Measurements from ENCODE around the gene BCAS4.

BCAS4 gene

GRCh38 chr20:50892394-50892793 is 97.5 kb downstream of the BCAS4 start:
- TF ChIP-seq POLR2A (IDR thresholded peaks at IDR 0.05; ENCODE audit: low read length) (peak; percentile 16), GATA1 (IDR thresholded peaks at IDR 0.05; ENCODE audit: low read depth, low read length) (no peak)
- no peak for DNase-seq

- TF ChIP-seq POLR2A (IDR thresholded peaks at IDR 0.05; ENCODE audit: low read length) = no peak
- TF ChIP-seq GATA1 (IDR thresholded peaks at IDR 0.05; ENCODE audit: low read depth, low read length) = no peak
- DNase-seq = no peak
These were observed 98.8 kb downstream of the BCAS4 start for GRCh38 chr20:50893620-50894019.

DNA sequence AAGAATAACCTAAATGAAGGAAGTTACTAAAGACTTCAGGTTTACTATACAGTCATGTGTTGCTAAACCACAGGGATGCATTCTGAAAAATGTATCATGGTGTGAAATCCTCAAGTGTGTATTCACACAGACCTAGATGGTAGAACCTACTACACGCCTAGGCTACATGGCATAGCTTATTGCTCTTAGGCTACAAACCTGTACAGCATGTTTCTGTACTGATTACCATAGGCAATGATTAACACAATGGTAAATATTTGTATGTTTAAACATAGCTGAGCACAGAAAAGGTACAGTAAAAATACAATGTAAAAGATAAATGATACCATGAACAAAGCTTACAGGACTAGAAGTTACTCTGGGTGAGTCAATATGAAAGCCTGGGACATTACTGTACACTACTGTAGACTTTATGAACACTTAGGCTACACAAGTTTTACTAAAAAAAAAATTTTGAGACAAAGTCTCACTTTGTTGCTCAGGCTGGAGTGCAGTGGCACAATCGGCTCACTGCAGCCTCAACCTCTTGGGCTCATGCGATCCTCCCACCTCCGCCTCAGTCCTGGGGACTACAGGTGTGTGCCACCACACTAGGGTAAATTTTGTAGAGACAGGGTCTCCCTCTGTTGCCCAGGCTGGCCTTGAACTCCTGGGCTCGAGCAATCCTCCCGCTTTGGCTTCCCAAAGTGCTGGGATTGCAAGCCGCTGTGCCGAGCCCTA is 100.4 kb downstream of the BCAS4 start:
- TF ChIP-seq POLR2A (IDR thresholded peaks at IDR 0.05; ENCODE audit: low read length) (no peak), GATA1 (IDR thresholded peaks at IDR 0.05; ENCODE audit: low read depth, low read length) (no peak)
- no peak for DNase-seq

GRCh38 chr20:50898475-50898874 is 103.6 kb downstream of the BCAS4 start:
- peak; percentile 42 to 73 for DNase-seq
- TF ChIP-seq GATA1 (IDR thresholded peaks at IDR 0.05; ENCODE audit: low read depth, low read length) (no peak), POLR2A (IDR thresholded peaks at IDR 0.05; ENCODE audit: low read length) (no peak)

DNA sequence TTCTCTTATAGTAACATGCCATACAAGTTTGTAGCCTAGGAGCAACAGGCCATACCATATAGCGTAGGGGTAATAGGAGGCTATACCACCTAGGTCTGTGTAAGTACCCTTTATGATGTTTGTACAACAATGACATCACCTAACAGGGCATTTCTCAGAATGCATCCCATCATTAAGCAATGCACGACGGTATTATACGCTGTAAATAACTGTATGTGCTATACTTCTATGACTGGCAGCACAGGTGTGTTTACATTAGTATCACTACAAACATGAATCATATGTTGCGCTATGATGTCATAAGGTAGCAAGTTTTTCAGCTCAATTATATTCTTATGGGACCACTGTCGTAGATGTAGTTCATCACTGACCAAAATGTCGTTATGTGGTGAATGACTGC is 105.4 kb downstream of the BCAS4 start:
- no peak for DNase-seq
- TF ChIP-seq POLR2A (IDR thresholded peaks at IDR 0.05; ENCODE audit: low read length) (no peak), GATA1 (IDR thresholded peaks at IDR 0.05; ENCODE audit: low read depth, low read length) (no peak)

GRCh38 chr20:50901301-50901700 is 106.4 kb downstream of the BCAS4 start:
- no peak for DNase-seq
- TF ChIP-seq POLR2A (IDR thresholded peaks at IDR 0.05; ENCODE audit: low read length) (no peak), GATA1 (IDR thresholded peaks at IDR 0.05; ENCODE audit: low read depth, low read length) (no peak)

DNA sequence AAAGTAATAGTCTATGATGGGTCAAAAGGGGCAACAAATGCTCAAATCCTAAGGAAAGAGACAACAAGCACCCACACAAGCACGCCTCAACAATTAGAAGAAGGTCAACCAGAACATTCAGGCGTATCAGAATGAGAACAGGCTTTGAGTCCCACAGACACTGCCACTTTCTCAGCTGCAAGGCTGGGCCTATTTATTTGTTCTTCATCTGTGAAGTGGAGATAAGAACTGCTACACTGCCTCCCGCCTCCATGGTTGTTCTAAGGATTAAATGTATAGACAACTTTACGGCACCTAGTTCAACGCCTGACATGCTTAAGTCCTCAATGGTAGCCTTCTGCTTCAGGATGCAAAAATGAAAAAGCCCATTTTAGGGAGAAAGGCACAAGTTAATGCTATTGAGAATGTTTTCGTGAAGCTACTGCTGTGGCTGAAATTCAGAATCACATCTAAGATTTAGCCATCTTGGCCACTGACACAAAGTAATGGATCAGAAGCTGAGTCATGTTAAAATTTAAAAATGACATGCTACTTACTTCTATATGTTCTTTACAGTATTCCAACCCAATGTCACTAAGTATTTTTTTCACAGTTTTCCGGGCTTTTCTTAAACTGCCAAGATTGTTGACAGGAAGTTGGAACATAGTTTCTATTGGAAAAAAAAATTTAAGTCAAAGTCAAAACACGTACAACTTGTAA is 108.6 kb downstream of the BCAS4 start:
- TF ChIP-seq GATA1 (IDR thresholded peaks at IDR 0.05; ENCODE audit: low read depth, low read length) = peak; percentile 62
- no peak for TF ChIP-seq POLR2A (IDR thresholded peaks at IDR 0.05; ENCODE audit: low read length)
- peak; percentile 88 to 94 for DNase-seq

DNA sequence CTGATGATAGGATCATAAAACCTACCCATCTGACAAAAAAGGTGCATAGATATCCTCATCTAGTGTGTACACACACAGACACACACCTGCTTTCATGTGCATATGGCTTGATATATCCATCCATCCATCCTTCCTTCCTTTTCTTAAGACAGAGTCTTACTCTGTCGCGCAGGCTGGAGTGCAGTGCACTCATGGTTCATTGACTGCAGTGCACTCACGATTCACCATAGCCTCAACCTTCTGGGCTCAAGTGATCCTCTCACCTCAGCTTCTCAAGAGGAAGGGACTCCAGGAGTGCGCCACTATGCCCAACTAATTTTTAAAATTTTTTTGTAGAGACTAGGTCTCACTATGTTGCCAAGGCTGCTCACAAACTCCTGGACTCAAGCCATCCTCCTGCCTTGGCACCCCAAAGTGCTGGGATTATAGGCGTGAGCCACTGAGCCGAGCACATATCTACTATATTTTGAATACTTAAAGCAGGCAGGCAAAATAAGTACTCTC is 109.3 kb downstream of the BCAS4 start:
- DNase-seq = peak; percentile 33 to 45
- TF ChIP-seq GATA1 (IDR thresholded peaks at IDR 0.05; ENCODE audit: low read depth, low read length) (no peak), POLR2A (IDR thresholded peaks at IDR 0.05; ENCODE audit: low read length) (no peak)

- TF ChIP-seq GATA1 (IDR thresholded peaks at IDR 0.05; ENCODE audit: low read depth, low read length) (no peak), POLR2A (IDR thresholded peaks at IDR 0.05; ENCODE audit: low read length) (no peak)
- DNase-seq = no peak
These were observed 114.6 kb downstream of the BCAS4 start for GRCh38 chr20:50909413-50909812.

GRCh38 chr20:50911030-50911429 is 116.2 kb downstream of the BCAS4 start:
- no peak for DNase-seq
- no peak for TF ChIP-seq GATA1 (IDR thresholded peaks at IDR 0.05; ENCODE audit: low read depth, low read length)
- TF ChIP-seq POLR2A (IDR thresholded peaks at IDR 0.05; ENCODE audit: low read length) = no peak

- no peak for TF ChIP-seq POLR2A (IDR thresholded peaks at IDR 0.05; ENCODE audit: low read length)
- no peak for TF ChIP-seq GATA1 (IDR thresholded peaks at IDR 0.05; ENCODE audit: low read depth, low read length)
- peak; percentile 34 to 60 for DNase-seq
These were observed 116.9 kb downstream of the BCAS4 start for GRCh38 chr20:50911716-50912115.

DNA sequence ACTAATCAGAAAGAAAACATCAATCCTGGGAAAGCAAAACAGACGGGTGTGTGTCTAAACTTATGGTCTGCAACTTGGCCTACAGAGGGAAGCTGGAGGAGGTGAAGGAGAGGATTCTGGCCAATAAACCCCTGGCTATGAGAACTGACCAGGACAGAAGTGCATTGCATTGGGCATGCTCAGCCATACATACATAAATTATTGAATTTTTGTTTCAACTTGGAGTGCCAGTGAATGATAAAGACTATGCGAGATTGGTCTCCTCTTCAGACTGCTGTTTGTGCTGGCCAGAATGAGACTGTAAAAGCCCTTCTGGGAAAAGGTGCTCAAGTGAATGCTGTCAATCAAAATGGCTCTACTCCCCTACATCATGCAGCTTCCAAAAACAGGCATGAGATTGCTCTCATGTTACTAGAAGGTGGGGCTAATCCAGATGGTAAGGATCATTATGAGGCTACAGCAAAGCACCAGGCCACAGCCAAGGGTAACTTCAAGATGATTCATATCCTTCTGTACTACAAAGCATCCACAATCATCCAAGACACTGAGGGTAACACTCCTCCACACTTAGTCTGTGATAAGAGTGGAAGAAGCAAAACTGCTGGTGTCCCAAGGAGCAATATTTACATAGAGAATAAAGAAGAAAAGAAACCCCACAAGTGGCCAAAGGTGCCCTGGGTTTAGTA is 119.0 kb downstream of the BCAS4 start:
- peak in 1 of 2 experiments; percentile 8 for DNase-seq
- TF ChIP-seq POLR2A (IDR thresholded peaks at IDR 0.05; ENCODE audit: low read length) (no peak), GATA1 (IDR thresholded peaks at IDR 0.05; ENCODE audit: low read depth, low read length) (no peak)

DNA sequence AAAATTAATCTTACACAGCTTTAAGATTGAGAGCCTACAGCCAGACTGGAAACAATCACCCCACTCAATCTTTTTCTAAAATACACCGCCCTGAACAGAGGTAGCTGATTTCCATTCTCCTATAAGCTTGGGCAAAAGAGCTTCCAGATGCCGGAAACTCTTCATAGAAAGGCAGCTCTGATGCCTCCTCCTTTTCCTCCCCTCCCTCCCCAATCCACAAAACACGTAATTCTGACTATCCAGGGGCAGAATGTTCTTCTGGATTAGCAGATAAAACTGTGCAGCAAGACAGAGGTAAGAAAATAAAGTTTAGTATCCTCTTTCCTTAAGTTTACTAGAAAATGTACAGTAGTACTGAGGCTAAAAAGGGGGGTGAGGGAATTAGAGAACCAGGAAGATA is 120.6 kb downstream of the BCAS4 start:
- DNase-seq = no peak
- TF ChIP-seq POLR2A (IDR thresholded peaks at IDR 0.05; ENCODE audit: low read length) (no peak), GATA1 (IDR thresholded peaks at IDR 0.05; ENCODE audit: low read depth, low read length) (no peak)

DNA sequence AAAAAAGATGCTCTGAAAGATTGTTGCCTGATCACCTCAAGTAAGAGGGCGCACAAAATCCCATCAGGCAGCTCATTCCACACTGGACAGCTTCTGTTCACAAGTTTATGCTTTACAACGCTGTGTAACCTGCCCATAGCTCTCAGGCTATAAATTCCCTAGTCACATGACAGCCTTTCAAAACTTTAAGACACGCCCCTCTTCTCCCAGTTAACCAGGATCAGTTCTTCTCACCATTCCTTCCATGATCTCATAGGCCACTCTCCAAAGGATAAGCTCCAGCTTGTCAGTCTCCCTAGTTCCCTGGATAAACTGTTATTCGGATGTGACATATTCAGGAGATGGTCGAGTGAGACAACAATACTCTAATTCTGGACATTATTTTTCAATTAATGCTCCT is 121.4 kb downstream of the BCAS4 start:
- TF ChIP-seq POLR2A (IDR thresholded peaks at IDR 0.05; ENCODE audit: low read length) = no peak
- no peak for TF ChIP-seq GATA1 (IDR thresholded peaks at IDR 0.05; ENCODE audit: low read depth, low read length)
- DNase-seq = no peak
